GM12878 (cell line): ENCODE data around the gene ETS1. TPM values are rescaled to one million over a fixed set of nuclear protein-coding genes. Genes with fewer than 3 reads are reported as not detected.

ENCODE experiments used
- ATAC-seq: fragments of 200-7000 bp; cut with Tn5 transposase; 3 replicates; pipeline ENCODE4 v1.9.1; 2020; ENCODE audit warnings: mild to moderate bottlenecking, moderate library complexity
- BruUV-seq: library from RNA; stranded (reverse); fragments of 400-500 nt; replicated peaks from 2 replicates; lab custom pipeline; 2021; lab: Mats Ljungman, UMichigan
- CTCF ChIA-PET: fragments of 300-600 bp; sonication (Branson Sonifier 250); formaldehyde crosslinking; extraction: SDS; loops from one replicate; lab custom pipeline; 2021; ENCODE audit warnings: inconsistent platforms; lab: Yijun Ruan, JAX
- POLR2A ChIA-PET: fragments of 350-600 bp; formaldehyde crosslinking; extraction: SDS; loops from one replicate; lab custom pipeline; 2021; ENCODE audit warnings: inconsistent platforms; lab: Charles Lee
- RAD21 ChIA-PET: fragments of 300-600 bp; sonication (Branson Sonifier 250); formaldehyde crosslinking; loops from one replicate; lab custom pipeline; 2023; ENCODE audit warnings: antibody characterized with exemption; ENCODE audit not compliant: unreplicated experiment; lab: Charles Lee
- SMC1A ChIA-PET: fragments of 300-600 bp; sonication (Branson Sonifier 250); formaldehyde crosslinking; loops from one replicate; lab custom pipeline; 2023; ENCODE audit not compliant: unreplicated experiment, uncharacterized antibody; lab: Charles Lee
- DNase-seq: peaks from one replicate; pipeline ENCODE4 v3.0.0-alpha.2; 2011; ENCODE audit warnings: low read depth, low spot score
- FAIRE-seq: peaks from 3 replicates; lab custom pipeline; 2011; peaks lifted over from hg19 to GRCh38; lab: Jason Lieb, UNC
- H2AFZ ChIP-seq: 2 replicates; pipeline ENCODE4 v1.6.0; 2011; ENCODE audit warnings: low read depth, low read length, control low read depth; ENCODE audit not compliant: control insufficient read depth
- H3K27ac ChIP-seq: 2 replicates; pipeline ENCODE4 v1.5.1; 2011; ENCODE audit warnings: control low read depth; ENCODE audit not compliant: control insufficient read depth, insufficient read depth
- H3K27me3 ChIP-seq, 2 experiments: replicated peaks in 1 of 2; 2 replicates each; pipeline versions ENCODE4 v1.6.0 to v1.6.1; 2011; ENCODE audit warnings: low read length in 1 of 2; ENCODE audit not compliant: control insufficient read depth in 2 of 2, insufficient read depth in 2 of 2
- H3K36me3 ChIP-seq, 2 experiments: 2 replicates each; pipeline ENCODE4 v1.5.1; 2011; ENCODE audit warnings: low read length in 1 of 2; ENCODE audit not compliant: control insufficient read depth in 2 of 2, insufficient read depth in 2 of 2
- H3K4me1 ChIP-seq: 2 replicates; pipeline ENCODE4 v1.6.1; 2011; ENCODE audit warnings: mild to moderate bottlenecking, low read length, moderate library complexity, mixed read lengths; ENCODE audit not compliant: control insufficient read depth, insufficient read depth
- H3K4me2 ChIP-seq: 2 replicates; pipeline ENCODE4 v1.6.0; 2011; ENCODE audit warnings: control low read depth; ENCODE audit not compliant: control insufficient read depth, insufficient read depth
- H3K4me3 ChIP-seq: fragments of 200-600 bp; sonication (generic); 2 replicates; pipeline ENCODE4 v1.5.1; 2016
- H3K79me2 ChIP-seq: 2 replicates; pipeline ENCODE4 v1.6.0; 2011; ENCODE audit warnings: low read length; ENCODE audit not compliant: control insufficient read depth, insufficient read depth
- H3K9ac ChIP-seq: 2 replicates; pipeline ENCODE4 v1.8.0; 2011; ENCODE audit warnings: low read length, control low read depth, mixed read lengths; ENCODE audit not compliant: control insufficient read depth, insufficient read depth
- H3K9me3 ChIP-seq: replicated peaks from 3 replicates; pipeline ENCODE4 v1.5.1; 2011; ENCODE audit warnings: mild to moderate bottlenecking, low read length; ENCODE audit not compliant: control insufficient read depth, insufficient read depth
- H4K20me1 ChIP-seq: 2 replicates; pipeline ENCODE4 v1.6.0; 2011; ENCODE audit not compliant: control insufficient read depth, insufficient read depth
- CEBPB ChIP-seq, 2 experiments: fragments of 150-350 bp in 1 of 2; IDR thresholded peaks; 2 replicates each; pipeline ENCODE4 v1.6.1; 2012 to 2014; ENCODE audit warnings: low read depth in 2 of 2, low read length in 2 of 2, borderline replicate concordance in 1 of 2, inconsistent platforms in 1 of 2
- KLF5 ChIP-seq: fragments of 450-650 bp; IDR thresholded peaks from 2 replicates; pipeline ENCODE4 v1.6.1; 2014; ENCODE audit warnings: mild to moderate bottlenecking; ENCODE audit not compliant: partially characterized antibody
- MEF2B ChIP-seq: fragments of 450-650 bp; IDR thresholded peaks from 2 replicates; pipeline ENCODE4 v1.6.1; 2018; ENCODE audit warnings: mild to moderate bottlenecking, moderate library complexity; ENCODE audit not compliant: partially characterized antibody, poor library complexity, severe bottlenecking
- MTA3 ChIP-seq: IDR thresholded peaks from 2 replicates; pipeline ENCODE4 v1.6.1; 2012; ENCODE audit warnings: low read length, inconsistent platforms, borderline replicate concordance
- NFYB ChIP-seq: IDR thresholded peaks from 2 replicates; pipeline ENCODE4 v1.6.1; 2011; ENCODE audit warnings: low read depth, mild to moderate bottlenecking, low read length, improper control_type of control experiment, moderate library complexity; ENCODE audit not compliant: insufficient read depth
- RUNX3 ChIP-seq: IDR thresholded peaks from 2 replicates; pipeline ENCODE4 v1.6.1; 2012; ENCODE audit warnings: low read length, inconsistent platforms
- SIX5 ChIP-seq: IDR thresholded peaks from 2 replicates; pipeline ENCODE4 v1.6.1; 2011; ENCODE audit warnings: mild to moderate bottlenecking, low read depth, low read length, moderate library complexity; ENCODE audit not compliant: severe bottlenecking
- SMAD5 ChIP-seq: IDR thresholded peaks from 2 replicates; pipeline ENCODE4 v1.6.1; 2016; ENCODE audit warnings: antibody characterized with exemption, low read depth
- SREBF2 ChIP-seq: IDR thresholded peaks from 2 replicates; pipeline ENCODE4 v1.6.1; 2012; ENCODE audit warnings: mild to moderate bottlenecking, low read length
- ZNF207 ChIP-seq: fragments of 450-650 bp; IDR thresholded peaks from 2 replicates; pipeline ENCODE4 v1.6.1; 2014; ENCODE audit warnings: antibody characterized with exemption, mild to moderate bottlenecking, borderline replicate concordance
- WGBS: methylation state at CpG from one replicate; pipeline ENCODE4 v1.1.6; 2016; ENCODE audit warnings: low lambda C conversion rate; ENCODE audit not compliant: insufficient replicate concordance, insufficient coverage; ENCODE audit errors: missing lambda C conversion rate; 5-methylcytosine and 5-hydroxymethylcytosine counted together
- in situ Hi-C: fragments of 300-500 bp; cut with MboI; formaldehyde crosslinking; loops from 9 replicates; pipeline ENCODE4 v1.14.3; 2018; ENCODE audit warnings: mixed read lengths
- intact Hi-C: fragments of 100-400 bp; cut with micrococcal nuclease; formaldehyde crosslinking; loops from one replicate; pipeline ENCODE4 v1.14.2; 2022; ENCODE audit not compliant: unreplicated experiment
- polyA plus RNA-seq, 11 experiments: library from polyadenylated mRNA; depleted of rRNA in 4 of 11; unstranded in 6 of 11; stranded (reverse) in 5 of 11; fragments of >200 nt; fragmentation: Nextera tagmentation in 4 of 11; fragmentation: Illumina TruSeq in 1 of 11; extraction: Ambion mirVana in 4 of 11; extraction: Trizol in 1 of 11; gene quantifications; 1 replicate in 1 of 11; 2 replicates in 10 of 11; pipeline versions ENCODE4 v1.2.1 to v1.2.3, GENCODE V29; 2011 to 2016; ENCODE audit warnings: inconsistent platforms in 2 of 11, missing spikeins in 2 of 11, low read depth in 1 of 11
- total RNA-seq, 4 experiments: library from RNA; depleted of rRNA in 3 of 4; stranded (reverse); fragments of >200 nt in 3 of 4; fragmentation: Illumina TruSeq in 1 of 4; extraction: Trizol in 1 of 4; gene quantifications; 2 replicates each; pipeline versions ENCODE4 v1.2.1 to v1.2.3, GENCODE V29; 2013 to 2021
- TF ChIP-seq, protein P1 (sequence below): fragments of 450-650 bp; IDR thresholded peaks from 2 replicates; pipeline ENCODE4 v1.6.1; 2016; ENCODE audit warnings: mild to moderate bottlenecking
- TF ChIP-seq, protein P2 (sequence below): fragments of 450-650 bp; IDR thresholded peaks from 2 replicates; pipeline ENCODE4 v1.6.1; 2018; ENCODE audit warnings: mild to moderate bottlenecking, low read depth, moderate library complexity; ENCODE audit not compliant: partially characterized antibody
- TF ChIP-seq, protein P3 (sequence below): fragments of 450-650 bp; IDR thresholded peaks from 2 replicates; pipeline ENCODE4 v1.6.1; 2017; ENCODE audit warnings: mild to moderate bottlenecking, moderate library complexity

ETS1 gene
- total and polyA plus RNA-seq, 10 of the 15 experiments (the other 5 are each of a cell fraction or from before 2014, with no cell fraction given): 12.5 to 112 (median 55.5) TPM

DNA sequence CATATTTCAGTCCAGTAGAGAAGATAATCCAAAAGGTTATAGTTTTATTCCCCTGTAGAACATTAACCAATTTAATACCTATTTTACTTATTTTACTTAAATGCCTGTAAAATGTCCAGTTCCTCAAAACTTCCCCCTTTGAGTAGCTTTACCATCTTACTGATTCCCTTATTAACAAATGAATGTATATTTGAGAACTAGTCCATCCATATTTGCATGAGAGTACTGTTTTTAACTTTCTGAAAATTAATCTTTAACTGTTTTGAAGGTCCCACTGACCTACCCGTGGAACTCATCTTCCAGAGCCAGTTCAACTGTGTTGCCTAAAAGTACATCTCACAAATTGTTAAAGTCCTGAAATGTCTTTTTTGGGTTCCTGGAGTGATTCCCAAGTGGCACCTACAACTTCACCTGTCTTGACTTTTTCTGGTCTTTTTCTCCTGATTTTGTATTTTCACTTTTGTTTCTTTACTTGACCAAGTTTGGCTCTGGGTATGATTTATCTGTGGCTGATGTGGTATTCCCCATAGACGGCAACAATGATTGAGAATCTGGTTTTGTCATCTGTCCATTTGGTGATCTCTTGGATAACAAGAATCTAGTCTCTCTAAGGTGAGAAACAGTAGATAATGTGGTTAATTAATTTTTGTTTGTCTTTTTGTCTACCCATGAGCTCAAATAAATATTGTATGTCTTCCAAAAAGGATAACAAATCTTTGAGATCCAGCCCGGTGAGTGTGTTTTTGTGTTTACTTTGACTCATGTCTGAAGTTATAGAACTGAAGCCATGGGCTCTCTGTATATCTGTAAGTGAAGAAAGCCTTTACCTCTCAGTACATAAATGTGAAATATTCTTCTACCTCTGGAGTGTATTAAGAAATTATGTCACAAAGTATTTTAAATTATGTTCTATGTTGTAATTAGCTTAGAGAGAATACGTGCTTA lies 174.2 kb downstream of the ETS1 start:
- RAD21 ChIA-PET: interaction anchor here (0.6 to 8.5 kb wide), 22 partner anchors 10 to 240 kb away, joined by 3 to 49 read pairs (median 5); no protein-coding TSS in a partner anchor
- BruUV-seq: TSS peak; percentile 77
- Histone ChIP-seq H3K4me1 (peaks cover 6% of the 10 kb centered on the region), H4K20me1 (no peaks in the 10 kb centered on the region), H3K4me2 (peak overlapping the region; percentile 73), H3K4me3 (peak overlapping the region; percentile 47; the same call in 1 of the 2 replicates), H2AFZ (peak overlapping the region; percentile 76), H3K27ac (peak overlapping the region; percentile 75), H3K9me3 (no peaks in the 10 kb centered on the region), H3K27me3 (no peaks in the 10 kb centered on the region), H3K79me2 (peaks cover 6% of the 10 kb centered on the region), H3K9ac (0 out of 2 replicates have a peak overlapping the region, but pooled peaks have one; percentile 37), H3K36me3 (no peaks in the 10 kb centered on the region)
- FAIRE-seq (peak; percentile 95), DNase-seq (peak; percentile 82), ATAC-seq (peak; percentile 76)
- intact Hi-C loops (loop anchor here (1.0 to 5.0 kb wide), 6 partner anchors 94 to 319 kb away; no protein-coding TSS in a partner anchor), in situ Hi-C loops (no loop called here)
- 7% methylated on average over 4 of the region's 4 CpGs for WGBS
- POLR2A ChIA-PET: interaction anchor here (0.6 to 2.2 kb wide), 8 partner anchors 52 to 283 kb away, joined by 3 to 5 read pairs (median 3); no protein-coding TSS in a partner anchor
- CTCF ChIA-PET: interaction anchor here (1.2 to 1.6 kb wide), 6 partner anchors 56 to 418 kb away, joined by 3 to 5 read pairs (median 4); no protein-coding TSS in a partner anchor
- SMC1A ChIA-PET: interaction anchor here (0.5 to 4.9 kb wide), 29 partner anchors 10 to 417 kb away, joined by 3 to 37 read pairs (median 4); no protein-coding TSS in a partner anchor
- peak; percentile 88 for TF ChIP-seq MEF2B
- TF ChIP-seq SMAD5: no peak
- TF ChIP-seq, protein P1, sequence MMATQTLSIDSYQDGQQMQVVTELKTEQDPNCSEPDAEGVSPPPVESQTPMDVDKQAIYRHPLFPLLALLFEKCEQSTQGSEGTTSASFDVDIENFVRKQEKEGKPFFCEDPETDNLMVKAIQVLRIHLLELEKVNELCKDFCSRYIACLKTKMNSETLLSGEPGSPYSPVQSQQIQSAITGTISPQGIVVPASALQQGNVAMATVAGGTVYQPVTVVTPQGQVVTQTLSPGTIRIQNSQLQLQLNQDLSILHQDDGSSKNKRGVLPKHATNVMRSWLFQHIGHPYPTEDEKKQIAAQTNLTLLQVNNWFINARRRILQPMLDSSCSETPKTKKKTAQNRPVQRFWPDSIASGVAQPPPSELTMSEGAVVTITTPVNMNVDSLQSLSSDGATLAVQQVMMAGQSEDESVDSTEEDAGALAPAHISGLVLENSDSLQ: peak; percentile 57
- no peak for TF ChIP-seq SIX5
- TF ChIP-seq ZNF207: no peak
- peak; percentile 96 for TF ChIP-seq RUNX3
- TF ChIP-seq, protein P2, sequence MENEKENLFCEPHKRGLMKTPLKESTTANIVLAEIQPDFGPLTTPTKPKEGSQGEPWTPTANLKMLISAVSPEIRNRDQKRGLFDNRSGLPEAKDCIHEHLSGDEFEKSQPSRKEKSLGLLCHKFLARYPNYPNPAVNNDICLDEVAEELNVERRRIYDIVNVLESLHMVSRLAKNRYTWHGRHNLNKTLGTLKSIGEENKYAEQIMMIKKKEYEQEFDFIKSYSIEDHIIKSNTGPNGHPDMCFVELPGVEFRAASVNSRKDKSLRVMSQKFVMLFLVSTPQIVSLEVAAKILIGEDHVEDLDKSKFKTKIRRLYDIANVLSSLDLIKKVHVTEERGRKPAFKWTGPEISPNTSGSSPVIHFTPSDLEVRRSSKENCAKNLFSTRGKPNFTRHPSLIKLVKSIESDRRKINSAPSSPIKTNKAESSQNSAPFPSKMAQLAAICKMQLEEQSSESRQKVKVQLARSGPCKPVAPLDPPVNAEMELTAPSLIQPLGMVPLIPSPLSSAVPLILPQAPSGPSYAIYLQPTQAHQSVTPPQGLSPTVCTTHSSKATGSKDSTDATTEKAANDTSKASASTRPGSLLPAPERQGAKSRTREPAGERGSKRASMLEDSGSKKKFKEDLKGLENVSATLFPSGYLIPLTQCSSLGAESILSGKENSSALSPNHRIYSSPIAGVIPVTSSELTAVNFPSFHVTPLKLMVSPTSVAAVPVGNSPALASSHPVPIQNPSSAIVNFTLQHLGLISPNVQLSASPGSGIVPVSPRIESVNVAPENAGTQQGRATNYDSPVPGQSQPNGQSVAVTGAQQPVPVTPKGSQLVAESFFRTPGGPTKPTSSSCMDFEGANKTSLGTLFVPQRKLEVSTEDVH: no peak
- TF ChIP-seq NFYB: no peak
- no peak for TF ChIP-seq CEBPB (IDR thresholded peaks at IDR 0.05; ENCODE audit: borderline replicate concordance in 1 of 2, low read depth in 2 of 2, low read length in 2 of 2)
- TF ChIP-seq, protein P3, sequence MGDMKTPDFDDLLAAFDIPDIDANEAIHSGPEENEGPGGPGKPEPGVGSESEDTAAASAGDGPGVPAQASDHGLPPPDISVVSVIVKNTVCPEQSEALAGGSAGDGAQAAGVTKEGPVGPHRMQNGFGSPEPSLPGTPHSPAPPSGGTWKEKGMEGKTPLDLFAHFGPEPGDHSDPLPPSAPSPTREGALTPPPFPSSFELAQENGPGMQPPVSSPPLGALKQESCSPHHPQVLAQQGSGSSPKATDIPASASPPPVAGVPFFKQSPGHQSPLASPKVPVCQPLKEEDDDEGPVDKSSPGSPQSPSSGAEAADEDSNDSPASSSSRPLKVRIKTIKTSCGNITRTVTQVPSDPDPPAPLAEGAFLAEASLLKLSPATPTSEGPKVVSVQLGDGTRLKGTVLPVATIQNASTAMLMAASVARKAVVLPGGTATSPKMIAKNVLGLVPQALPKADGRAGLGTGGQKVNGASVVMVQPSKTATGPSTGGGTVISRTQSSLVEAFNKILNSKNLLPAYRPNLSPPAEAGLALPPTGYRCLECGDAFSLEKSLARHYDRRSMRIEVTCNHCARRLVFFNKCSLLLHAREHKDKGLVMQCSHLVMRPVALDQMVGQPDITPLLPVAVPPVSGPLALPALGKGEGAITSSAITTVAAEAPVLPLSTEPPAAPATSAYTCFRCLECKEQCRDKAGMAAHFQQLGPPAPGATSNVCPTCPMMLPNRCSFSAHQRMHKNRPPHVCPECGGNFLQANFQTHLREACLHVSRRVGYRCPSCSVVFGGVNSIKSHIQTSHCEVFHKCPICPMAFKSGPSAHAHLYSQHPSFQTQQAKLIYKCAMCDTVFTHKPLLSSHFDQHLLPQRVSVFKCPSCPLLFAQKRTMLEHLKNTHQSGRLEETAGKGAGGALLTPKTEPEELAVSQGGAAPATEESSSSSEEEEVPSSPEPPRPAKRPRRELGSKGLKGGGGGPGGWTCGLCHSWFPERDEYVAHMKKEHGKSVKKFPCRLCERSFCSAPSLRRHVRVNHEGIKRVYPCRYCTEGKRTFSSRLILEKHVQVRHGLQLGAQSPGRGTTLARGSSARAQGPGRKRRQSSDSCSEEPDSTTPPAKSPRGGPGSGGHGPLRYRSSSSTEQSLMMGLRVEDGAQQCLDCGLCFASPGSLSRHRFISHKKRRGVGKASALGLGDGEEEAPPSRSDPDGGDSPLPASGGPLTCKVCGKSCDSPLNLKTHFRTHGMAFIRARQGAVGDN: peak; percentile 30; the same call in 1 of the 2 replicates
- 0 out of 2 replicates have a peak, but pooled peaks have one; percentile 47 for TF ChIP-seq MTA3
- no peak for TF ChIP-seq SREBF2
- no peak for TF ChIP-seq KLF5
